LNCaP clone FGC (cell line): Measurements from ENCODE around the gene WDR90.
A peak's percentile ranks its signal among the peaks of the same experiment; 100 is the strongest.

ENCODE experiments used
- DNase-seq: peaks from one replicate; pipeline ENCODE4 v3.0.0-alpha.2; 2011; ENCODE audit warnings: low read depth
- H3K4me3 ChIP-seq: 2 replicates; pipeline ENCODE4 v1.5.1; 2011; ENCODE audit warnings: mild to moderate bottlenecking, low read depth, low read length, control low read depth
- CTCF ChIP-seq: IDR thresholded peaks from 2 replicates; pipeline ENCODE4 v1.5.1; 2012; ENCODE audit warnings: mild to moderate bottlenecking; ENCODE audit not compliant: control insufficient read depth, insufficient read depth; ENCODE audit errors: extremely low read depth

Gene WDR90

GRCh38 chr16:610513-611381, 38.4 kb upstream of the WDR90 start:
- H3K4me3 ChIP-seq: no peak overlapping the region
- DNase-seq: no peak
- TF ChIP-seq CTCF: peak; percentile 34; the same call in 1 of the 2 replicates

DNA sequence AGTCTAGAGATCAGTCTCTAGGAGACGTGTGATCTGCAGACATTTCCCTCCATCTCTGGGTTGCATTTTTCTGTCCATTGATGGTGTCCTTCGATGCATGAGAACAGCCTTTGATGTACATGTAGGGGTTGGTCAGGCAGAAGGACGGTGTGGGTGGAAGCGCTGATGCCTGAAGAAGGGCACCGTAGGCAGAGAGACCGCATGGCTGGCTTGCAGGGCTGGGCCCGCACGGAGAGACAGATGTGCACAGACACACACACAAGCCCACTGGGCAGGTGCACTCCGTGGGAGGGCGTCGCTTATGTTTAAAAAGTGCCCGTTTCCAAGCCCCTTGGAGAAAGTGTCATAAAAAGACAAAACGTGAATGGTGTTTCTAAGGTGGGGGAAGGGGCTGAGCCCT, 34.0 kb upstream of the WDR90 start:
- no peak for TF ChIP-seq CTCF
- no peak for DNase-seq
- no peak overlapping the region for H3K4me3 ChIP-seq

DNA sequence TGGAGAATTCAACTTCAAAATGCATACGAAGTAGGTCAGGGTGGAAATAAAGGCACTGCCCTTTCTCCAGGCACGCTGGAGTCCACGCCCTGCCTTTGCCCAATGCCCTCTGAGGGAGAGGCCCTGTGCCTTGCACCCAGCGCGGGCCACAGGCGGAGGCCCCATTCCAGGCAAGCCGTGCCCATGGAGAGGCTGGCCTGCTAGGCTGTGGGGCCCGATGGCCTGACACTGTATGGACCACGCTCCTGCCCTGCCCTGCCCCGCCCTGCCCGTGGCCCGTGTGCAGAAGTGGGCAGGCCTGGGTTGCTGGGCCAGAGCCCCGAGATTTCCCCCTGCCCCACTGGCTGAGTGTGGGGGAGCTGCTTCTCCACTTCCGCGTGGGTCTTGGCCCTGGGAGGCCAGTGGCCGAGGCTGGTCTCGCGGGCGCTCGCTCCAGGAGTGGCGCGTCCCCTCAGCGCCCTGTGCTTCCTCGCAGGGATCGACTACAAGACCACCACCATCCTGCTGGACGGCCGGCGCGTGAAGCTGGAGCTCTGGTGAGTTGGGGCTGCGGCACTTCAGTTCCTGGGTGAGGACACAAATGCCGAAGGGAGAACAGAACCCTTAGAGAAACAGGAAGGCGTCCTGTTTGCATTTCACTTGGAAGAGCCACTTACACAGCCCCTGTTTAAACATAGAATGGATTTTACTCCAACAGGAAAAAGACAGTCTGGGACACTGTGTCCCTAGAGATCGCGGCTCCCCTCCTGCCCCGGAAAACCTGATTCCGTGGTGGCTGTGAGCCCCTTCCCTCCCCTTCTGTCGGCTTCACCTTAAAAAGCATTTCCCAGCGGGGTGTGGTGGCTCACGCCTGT, 32.2 kb upstream of the WDR90 start:
- DNase-seq: peak; percentile 19
- H3K4me3 ChIP-seq: no peak overlapping the region
- no peak for TF ChIP-seq CTCF

DNA sequence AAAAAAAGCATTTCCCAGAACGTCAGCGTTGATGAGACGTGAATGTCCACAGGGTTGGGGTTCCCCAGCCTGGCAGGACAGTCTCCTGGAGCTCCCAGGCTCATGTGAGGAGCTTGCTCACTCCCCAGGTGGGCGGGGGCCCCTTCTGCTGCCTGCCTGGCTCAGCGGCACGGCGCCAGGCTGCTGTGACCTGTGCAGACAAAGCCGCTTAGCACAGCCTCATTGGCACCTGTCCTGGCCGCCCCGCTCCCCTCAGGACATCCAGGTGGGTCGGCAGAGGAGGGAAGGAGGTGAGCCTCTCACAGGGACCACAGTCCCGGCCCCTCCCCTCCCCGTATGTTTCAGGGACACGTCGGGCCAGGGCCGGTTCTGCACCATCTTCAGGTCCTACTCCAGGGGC, 31.3 kb upstream of the WDR90 start:
- H3K4me3 ChIP-seq: no peak overlapping the region
- TF ChIP-seq CTCF: no peak
- DNase-seq: no peak

DNA sequence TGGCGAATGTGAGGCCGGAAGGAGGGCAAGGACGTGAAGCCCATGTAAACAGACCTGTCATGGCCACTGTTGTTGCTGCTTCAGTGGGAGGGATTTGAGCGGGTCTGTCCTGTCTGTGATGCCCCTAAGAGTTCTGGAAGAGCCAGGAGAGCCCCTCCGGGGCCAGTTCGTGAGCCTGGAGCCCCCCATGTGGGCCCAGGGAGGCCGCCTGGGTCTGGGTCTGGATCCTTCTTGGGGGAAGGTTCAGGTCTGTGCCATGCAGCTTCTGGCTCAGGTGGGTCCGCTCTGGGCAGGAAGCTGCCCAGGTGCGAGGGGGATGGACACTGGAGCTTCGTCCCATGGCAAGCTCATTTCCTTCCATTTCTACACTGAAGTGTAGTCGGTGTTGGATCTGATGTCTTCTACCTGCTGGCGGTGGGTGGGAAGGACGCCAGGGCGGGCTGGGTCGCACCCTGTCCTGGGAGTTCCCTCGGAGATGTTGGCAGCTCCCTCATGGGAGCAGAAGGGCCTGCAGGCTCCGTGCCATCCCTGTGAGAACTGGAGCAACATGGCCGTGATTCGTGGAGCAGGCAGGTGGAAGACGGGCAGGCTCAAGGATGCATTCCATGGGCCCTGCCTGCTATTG, 29.6 kb upstream of the WDR90 start:
- no peak overlapping the region for H3K4me3 ChIP-seq
- no peak for TF ChIP-seq CTCF
- no peak for DNase-seq

DNA sequence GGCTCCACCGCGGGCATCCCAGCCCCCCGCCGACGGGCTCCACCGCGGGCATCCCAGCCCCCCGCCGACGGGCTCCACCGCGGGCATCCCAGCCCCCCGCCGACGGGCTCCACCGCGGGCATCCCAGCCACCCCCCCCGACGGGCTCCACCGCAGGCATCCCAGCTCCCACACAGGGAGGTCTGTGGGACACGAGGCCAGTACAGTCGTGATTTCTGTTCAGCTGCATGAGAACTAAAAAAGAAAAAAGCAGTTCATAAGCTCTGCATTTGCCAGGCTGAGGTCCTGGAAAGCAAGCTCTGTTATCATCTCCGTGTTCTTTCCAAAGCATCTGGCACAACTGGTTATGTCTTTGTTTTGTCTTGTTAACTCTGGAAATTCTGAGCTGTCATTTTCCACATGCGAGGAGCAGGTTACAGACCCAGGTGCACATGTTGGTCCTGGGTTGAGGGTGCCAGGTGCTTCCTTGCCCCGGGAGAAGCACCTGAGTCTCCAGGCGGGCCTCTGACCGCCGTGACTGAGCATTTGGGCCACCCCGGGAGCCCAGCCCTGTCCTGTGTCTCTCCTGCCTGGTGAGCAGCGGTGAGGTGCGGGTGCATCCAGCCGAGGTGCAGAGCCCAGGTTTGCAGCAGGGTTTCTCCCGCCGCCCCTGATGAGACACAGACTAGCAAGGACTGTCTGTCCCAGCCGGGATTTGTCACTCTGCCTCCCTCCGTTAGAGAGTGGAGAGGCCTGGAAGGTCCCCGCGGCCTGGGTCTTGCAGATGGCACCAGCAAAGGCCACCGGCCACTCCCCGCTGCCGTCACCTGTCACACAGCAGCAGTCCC, 28.3 kb upstream of the WDR90 start:
- no peak overlapping the region for H3K4me3 ChIP-seq
- no peak for TF ChIP-seq CTCF
- no peak for DNase-seq
